ENCODE results near the gene SNX9.
"Not testable (repeated sequence)": the region's sequence is repeated elsewhere in the genome, so short reads cannot be mapped to it uniquely, and the experiment has no call there.

SNX9 gene

GRCh38 chr6:157937916-157938315 is 114.9 kb downstream of the SNX9 start:
- ChIA-PET POLR2A (no interaction called here), CTCF (interaction anchor here (0.8 to 2.2 kb wide), 6 partner anchors 9 to 136 kb away, joined by 3 to 12 read pairs (median 4); partner anchors contain the start of gene SYNJ2)
- H3K4me3 ChIP-seq (ENCODE audit: low read depth, low read length), result no peak overlapping the region
- TF ChIP-seq CTCF (IDR thresholded peaks at IDR 0.05; ENCODE audit: insufficient read depth, low read length, missing control alignments), result no peak
- DNase-seq (ENCODE audit: low read depth, low spot score), result no peak

GRCh38 chr6:157940375-157941036 is 117.5 kb downstream of the SNX9 start:
- POLR2A ChIA-PET; H3K4me3 ChIP-seq (ENCODE audit: low read depth, low read length); DNase-seq (ENCODE audit: low read depth, low spot score): not testable (repeated sequence)
- CTCF ChIA-PET, result interaction anchor here (0.8 to 1.0 kb wide), 2 partner anchors 9 to 14 kb away, joined by 3 read pairs; no protein-coding TSS in a partner anchor

GRCh38 chr6:157941101-157941863 is 118.2 kb downstream of the SNX9 start:
- no peak for TF ChIP-seq CTCF (IDR thresholded peaks at IDR 0.05; ENCODE audit: insufficient read depth, low read length, missing control alignments)
- ChIA-PET CTCF (interaction anchor here (0.7 to 1.1 kb wide), 2 partner anchors 8 to 130 kb away, joined by 3 read pairs; no protein-coding TSS in a partner anchor), POLR2A (no interaction called here)
- H3K4me3 ChIP-seq (ENCODE audit: low read depth, low read length), result no peak overlapping the region
- no peak for DNase-seq (ENCODE audit: low read depth, low spot score)

DNA sequence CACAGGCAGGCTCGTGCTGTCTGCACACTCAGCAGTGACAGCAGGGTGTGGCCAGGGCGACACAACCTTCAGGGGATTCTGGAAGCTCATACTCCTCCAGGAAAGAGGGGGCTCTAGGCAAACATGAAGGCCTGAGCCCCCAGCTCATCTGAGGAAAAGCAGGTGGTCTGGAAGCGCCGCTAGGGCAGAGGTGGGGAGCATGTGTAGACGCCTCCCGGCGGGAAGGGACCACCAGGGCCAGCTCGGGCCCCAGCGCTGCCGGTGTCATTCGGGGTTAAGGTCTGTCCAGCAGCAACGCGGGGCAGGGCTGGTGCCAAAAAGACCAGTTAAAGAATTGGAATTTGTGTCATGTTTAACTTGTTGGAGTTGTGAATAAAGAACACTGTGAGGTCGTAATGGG is 119.3 kb downstream of the SNX9 start:
- TF ChIP-seq CTCF (IDR thresholded peaks at IDR 0.05; ENCODE audit: insufficient read depth, low read length, missing control alignments), result no peak
- no peak overlapping the region for H3K4me3 ChIP-seq (ENCODE audit: low read depth, low read length)
- no peak for DNase-seq (ENCODE audit: low read depth, low spot score)
- ChIA-PET CTCF (interaction anchor here (0.7 to 1.1 kb wide), 2 partner anchors 9 to 129 kb away, joined by 3 read pairs; no protein-coding TSS in a partner anchor), POLR2A (no interaction called here)

DNA sequence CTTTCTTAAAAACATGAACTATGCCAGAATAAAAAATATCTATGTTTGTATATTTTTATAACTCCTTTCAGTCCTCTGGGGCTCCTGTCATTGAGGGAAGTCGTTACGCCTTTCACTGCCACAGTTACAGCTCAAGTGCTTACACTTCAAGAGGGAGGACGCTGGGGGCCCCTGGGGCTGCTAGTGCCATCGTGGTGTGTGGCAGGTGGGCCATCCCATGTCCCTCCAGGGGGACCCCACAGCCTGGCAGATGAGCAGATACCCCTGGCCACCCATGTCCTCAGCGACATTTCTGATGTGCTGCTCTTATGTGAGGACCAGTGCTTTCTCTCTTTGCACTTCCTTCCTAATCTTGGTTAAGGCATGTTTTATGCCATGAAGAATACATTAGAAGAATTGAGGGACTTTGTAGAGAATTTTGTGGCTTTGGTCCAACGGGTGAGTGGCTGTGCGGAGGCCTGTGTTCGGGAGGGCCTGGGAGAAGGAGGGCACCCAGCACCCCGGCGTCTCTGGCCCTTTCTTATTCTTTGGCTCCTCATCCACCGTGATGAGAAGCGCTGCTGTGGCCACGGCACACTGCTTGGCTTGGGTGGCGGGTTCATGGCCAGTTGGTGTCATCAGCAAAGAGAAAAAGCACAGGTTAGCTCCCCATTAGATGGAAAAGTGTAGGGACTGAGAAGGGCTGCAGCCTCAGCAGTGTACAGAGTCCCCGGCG is 120.4 kb downstream of the SNX9 start:
- DNase-seq (ENCODE audit: low read depth, low spot score), result no peak
- no peak for TF ChIP-seq CTCF (IDR thresholded peaks at IDR 0.05; ENCODE audit: insufficient read depth, low read length, missing control alignments)
- POLR2A ChIA-PET, result no interaction called here
- CTCF ChIA-PET, result no interaction called here
- H3K4me3 ChIP-seq (ENCODE audit: low read depth, low read length), result no peak overlapping the region

- no peak for TF ChIP-seq CTCF (IDR thresholded peaks at IDR 0.05; ENCODE audit: insufficient read depth, low read length, missing control alignments)
- H3K4me3 ChIP-seq (ENCODE audit: low read depth, low read length), result no peak overlapping the region
- ChIA-PET CTCF (no interaction called here), POLR2A (no interaction called here)
- no peak for DNase-seq (ENCODE audit: low read depth, low spot score)
Observed at GRCh38 chr6:157943964-157944283, 120.9 kb downstream of the SNX9 start.

Measured in AG04449 (cell line).